Vagina (tissue), 2 donors: ENCODE data around the gene KCNQ4. TPM values are rescaled to one million over a fixed set of nuclear protein-coding genes. Genes with fewer than 3 reads are reported as not detected.
A peak's percentile ranks its signal among the peaks of the same experiment; 100 is the strongest.

Experiments
- DNase-seq, 2 donors: peaks; one replicate each; pipeline ENCODE4 v3.0.0-alpha.2; 2017; ENCODE audit errors: extremely low spot score in 2 of 2
- H3K27ac ChIP-seq: fragments of 200-600 bp; sonication (generic); one replicate; pipeline ENCODE4 v1.5.1; 2019
- H3K27me3 ChIP-seq: fragments of 200-600 bp; sonication (generic); one replicate; pipeline ENCODE4 v1.5.1; 2019
- H3K36me3 ChIP-seq, 2 donors: fragments of 200-600 bp; sonication (generic); one replicate each; pipeline ENCODE4 v1.5.1; 2017 to 2019
- H3K4me1 ChIP-seq: fragments of 200-600 bp; sonication (generic); one replicate; pipeline ENCODE4 v1.5.1; 2019
- H3K4me3 ChIP-seq, 2 donors: fragments of 200-600 bp; sonication (generic); 1 replicate in 1 of 2; 2 replicates in 1 of 2; pipeline ENCODE4 v1.5.1; 2016 to 2019
- H3K9me3 ChIP-seq: fragments of 200-600 bp; sonication (generic); one replicate; pipeline ENCODE4 v1.5.1; 2019
- CTCF ChIP-seq, 3 experiments: fragments of 450-650 bp in 2 of 3; fragments of 200-600 bp in 1 of 3; sonication (generic) in 1 of 3; IDR thresholded peaks; one replicate each; pipeline ENCODE4 v1.5.1; 2017 to 2019; ENCODE audit warnings: antibody characterized with exemption in 3 of 3, mild to moderate bottlenecking in 2 of 3, moderate library complexity in 2 of 3
- POLR2A ChIP-seq, 2 donors: fragments of 450-650 bp; IDR thresholded peaks; one replicate each; pipeline ENCODE4 v1.6.1; 2017; ENCODE audit warnings: antibody characterized with exemption in 2 of 2, mild to moderate bottlenecking in 2 of 2, moderate library complexity in 2 of 2
- POLR2AphosphoS5 ChIP-seq, 2 donors: sonication (generic); formaldehyde crosslinking; IDR thresholded peaks; one replicate each; pipeline ENCODE4 v1.9.0; 2017; ENCODE audit warnings: antibody characterized with exemption in 2 of 2, mild to moderate bottlenecking in 2 of 2, low read depth in 1 of 2; ENCODE audit not compliant: insufficient read depth in 1 of 2
- intact Hi-C: fragments of 100-400 bp; cut with DNase I; formaldehyde crosslinking; loops from one replicate; pipeline ENCODE4 v1.15.1; 2023
- total RNA-seq: library from RNA; depleted of rRNA; stranded (reverse); fragments of >200 nt; gene quantifications from one replicate; pipeline ENCODE4 v1.2.3, GENCODE V29; 2016

KCNQ4 gene
- total RNA-seq, 1 donor from 2014 or later, result 2.0 TPM

- H3K36me3 ChIP-seq, result peaks cover 0 to 81% of the 10 kb centered on the region in 2 donors
- H3K27me3 ChIP-seq, result no peaks in the 10 kb centered on the region
- no peaks in the 10 kb centered on the region for H3K4me1 ChIP-seq
- peak in 1 of 2 donors; percentile 31 for DNase-seq
- no peak overlapping the region for H3K4me3 ChIP-seq
- TF ChIP-seq POLR2A (IDR thresholded peaks at IDR 0.05), result no peak
- TF ChIP-seq CTCF (IDR thresholded peaks at IDR 0.05), result no peak
- no peak for TF ChIP-seq POLR2AphosphoS5 (IDR thresholded peaks at IDR 0.05; ENCODE audit: insufficient read depth in 1 of 2, low read depth in 1 of 2)
- H3K27ac ChIP-seq, result no peak overlapping the region
- intact Hi-C loops, result no loop called here
- H3K9me3 ChIP-seq, result no peaks in the 10 kb centered on the region
These were observed 21.3 kb upstream of the KCNQ4 start for GRCh38 chr1:40762144-40762923.

GRCh38 chr1:40763742-40764532 lies 19.6 kb upstream of the KCNQ4 start:
- H3K27me3 ChIP-seq, result no peaks in the 10 kb centered on the region
- H3K27ac ChIP-seq, result no peak overlapping the region
- DNase-seq, result no peak
- H3K4me3 ChIP-seq, result no peak overlapping the region
- no peaks in the 10 kb centered on the region for H3K4me1 ChIP-seq
- TF ChIP-seq POLR2AphosphoS5 (IDR thresholded peaks at IDR 0.05; ENCODE audit: insufficient read depth in 1 of 2, low read depth in 1 of 2) (no peak), POLR2A (IDR thresholded peaks at IDR 0.05) (no peak), CTCF (IDR thresholded peaks at IDR 0.05) (no peak)
- H3K36me3 ChIP-seq, result peaks cover 0 to 80% of the 10 kb centered on the region in 2 donors
- no peaks in the 10 kb centered on the region for H3K9me3 ChIP-seq
- intact Hi-C loops, result no loop called here

GRCh38 chr1:40764981-40765380 lies 18.6 kb upstream of the KCNQ4 start:
- H3K27me3 ChIP-seq, result no peaks in the 10 kb centered on the region
- H3K36me3 ChIP-seq, result peaks cover 0 to 78% of the 10 kb centered on the region in 2 donors
- TF ChIP-seq POLR2A (IDR thresholded peaks at IDR 0.05) (no peak), POLR2AphosphoS5 (IDR thresholded peaks at IDR 0.05; ENCODE audit: insufficient read depth in 1 of 2, low read depth in 1 of 2) (no peak), CTCF (IDR thresholded peaks at IDR 0.05) (no peak)
- no peak overlapping the region for H3K4me3 ChIP-seq
- DNase-seq, result peak in 1 of 2 donors; percentile 37
- no peaks in the 10 kb centered on the region for H3K4me1 ChIP-seq
- intact Hi-C loops, result no loop called here
- no peaks in the 10 kb centered on the region for H3K9me3 ChIP-seq
- H3K27ac ChIP-seq, result no peak overlapping the region

- Histone ChIP-seq H3K27ac (no peak overlapping the region), H3K27me3 (no peaks in the 10 kb centered on the region), H3K36me3 (peaks cover 0 to 79% of the 10 kb centered on the region in 2 donors), H3K4me3 (no peak overlapping the region), H3K9me3 (no peaks in the 10 kb centered on the region), H3K4me1 (no peaks in the 10 kb centered on the region)
- DNase-seq, result peak in 1 of 2 donors; percentile 40
- TF ChIP-seq POLR2A (IDR thresholded peaks at IDR 0.05) (no peak), CTCF (IDR thresholded peaks at IDR 0.05) (no peak), POLR2AphosphoS5 (IDR thresholded peaks at IDR 0.05; ENCODE audit: insufficient read depth in 1 of 2, low read depth in 1 of 2) (no peak)
- intact Hi-C loops, result no loop called here
These were observed 17.6 kb upstream of the KCNQ4 start for GRCh38 chr1:40766017-40766416.
